AG09309 (cell line): Measurements from ENCODE around the gene APBA3.

Experiments
- DNase-seq: peaks from one replicate; pipeline ENCODE4 v3.0.0-alpha.2; 2010; ENCODE audit warnings: low read depth
- H3K4me3 ChIP-seq: 2 replicates; pipeline ENCODE4 v1.5.1; 2011; ENCODE audit warnings: mild to moderate bottlenecking, low read depth, low read length, moderate library complexity; ENCODE audit not compliant: control insufficient read depth
- CTCF ChIP-seq: IDR thresholded peaks from 2 replicates; pipeline ENCODE4 v1.5.1; 2011; ENCODE audit warnings: mild to moderate bottlenecking, low read depth, low read length, inconsistent platforms; ENCODE audit not compliant: insufficient read depth, control insufficient read depth; ENCODE audit errors: missing control alignments

APBA3 gene

GRCh38 chr19:3800996-3801395 lies 39.5 kb upstream of the APBA3 start:
- DNase-seq = no peak
- no peak overlapping the region; the same call in 1 of the 2 replicates for H3K4me3 ChIP-seq
- TF ChIP-seq CTCF = no peak

GRCh38 chr19:3798137-3798536 lies 36.6 kb upstream of the APBA3 start:
- no peak overlapping the region for H3K4me3 ChIP-seq
- TF ChIP-seq CTCF = no peak
- DNase-seq = no peak

GRCh38 chr19:3796358-3796757 lies 34.9 kb upstream of the APBA3 start:
- TF ChIP-seq CTCF = no peak
- H3K4me3 ChIP-seq = no peak overlapping the region
- DNase-seq = no peak

GRCh38 chr19:3793799-3794198 lies 32.3 kb upstream of the APBA3 start:
- DNase-seq = no peak
- TF ChIP-seq CTCF = no peak
- H3K4me3 ChIP-seq = no peak overlapping the region

GRCh38 chr19:3792114-3792513 lies 30.6 kb upstream of the APBA3 start:
- no peak for DNase-seq
- TF ChIP-seq CTCF = no peak
- H3K4me3 ChIP-seq = no peak overlapping the region

GRCh38 chr19:3790941-3791340 lies 29.4 kb upstream of the APBA3 start:
- TF ChIP-seq CTCF = no peak
- H3K4me3 ChIP-seq = no peak overlapping the region
- no peak for DNase-seq

GRCh38 chr19:3790209-3790734 lies 28.8 kb upstream of the APBA3 start:
- H3K4me3 ChIP-seq = no peak overlapping the region
- DNase-seq = no peak
- TF ChIP-seq CTCF = no peak
